ENCODE data around the gene PRIMA1.

The PRIMA1 gene

GRCh38 chr14:93728651-93729016 is 59.7 kb downstream of the PRIMA1 start:
- DNase-seq, result no peak

- no peak for DNase-seq
Observed at GRCh38 chr14:93727917-93728650, 60.2 kb downstream of the PRIMA1 start.

GRCh38 chr14:93727039-93727740 is 61.1 kb downstream of the PRIMA1 start:
- DNase-seq, result no peak

GRCh38 chr14:93725993-93726392 is 62.3 kb downstream of the PRIMA1 start:
- no peak for DNase-seq

GRCh38 chr14:93725002-93725582 is 63.2 kb downstream of the PRIMA1 start:
- DNase-seq, result no peak

GRCh38 chr14:93723001-93723400 is 65.3 kb downstream of the PRIMA1 start:
- no peak for DNase-seq

GRCh38 chr14:93720981-93721483 is 67.3 kb downstream of the PRIMA1 start:
- DNase-seq, result no peak

GRCh38 chr14:93720076-93720815 is 68.0 kb downstream of the PRIMA1 start:
- no peak for DNase-seq

GRCh38 chr14:93719256-93719655 is 69.0 kb downstream of the PRIMA1 start:
- no peak for DNase-seq

- DNase-seq, result no peak
Observed at GRCh38 chr14:93717668-93718320, 70.5 kb downstream of the PRIMA1 start.

GRCh38 chr14:93716746-93717667 is 71.3 kb downstream of the PRIMA1 start:
- no peak for DNase-seq

GRCh38 chr14:93716002-93716745 is 72.1 kb downstream of the PRIMA1 start:
- DNase-seq, result no peak

GRCh38 chr14:93715279-93715927 is 72.9 kb downstream of the PRIMA1 start:
- no peak for DNase-seq

- DNase-seq, result no peak
Observed at GRCh38 chr14:93714605-93715004, 73.7 kb downstream of the PRIMA1 start.

- no peak for DNase-seq
Observed at GRCh38 chr14:93713726-93714405, 74.4 kb downstream of the PRIMA1 start.

GRCh38 chr14:93712838-93713724 is 75.2 kb downstream of the PRIMA1 start:
- no peak for DNase-seq

GRCh38 chr14:93712079-93712837 is 76.0 kb downstream of the PRIMA1 start:
- DNase-seq, result no peak

GRCh38 chr14:93709249-93709648 is 79.0 kb downstream of the PRIMA1 start:
- no peak for DNase-seq
